Neural cell (in vitro differentiated cells): Measurements from ENCODE around the gene PLD6.

ENCODE experiments used
- CTCF ChIP-seq: fragments of 450-650 bp; IDR thresholded peaks from 2 replicates; pipeline ENCODE4 v1.5.1; 2014; ENCODE audit warnings: antibody characterized with exemption, mild to moderate bottlenecking, moderate library complexity; ENCODE audit not compliant: poor library complexity, severe bottlenecking
- EP300 ChIP-seq: fragments of 450-650 bp; conservative IDR thresholded peaks from 2 replicates; pipeline ENCODE4 v1.6.1; 2014; ENCODE audit warnings: antibody characterized with exemption, mild to moderate bottlenecking, moderate library complexity; ENCODE audit not compliant: poor library complexity, severe bottlenecking
- EZH2 ChIP-seq: fragments of 200-600, 300-800 bp; shearing (Covaris generic), sonication (generic); IDR thresholded peaks from 2 replicates; pipeline ENCODE4 v1.6.1; 2014; ENCODE audit warnings: antibody characterized with exemption, low read length, borderline replicate concordance, mild to moderate bottlenecking; ENCODE audit not compliant: insufficient read depth, poor library complexity, severe bottlenecking
- POLR2AphosphoS5 ChIP-seq: IDR thresholded peaks from 2 replicates; pipeline ENCODE4 v1.6.1; 2012
- RAD21 ChIP-seq: fragments of 450-650 bp; conservative IDR thresholded peaks from 2 replicates; pipeline ENCODE4 v1.6.1; 2014; ENCODE audit warnings: antibody characterized with exemption, mild to moderate bottlenecking, moderate library complexity
- SMC3 ChIP-seq: fragments of 450-650 bp; conservative IDR thresholded peaks from 2 replicates; pipeline ENCODE4 v1.6.1; 2014; ENCODE audit warnings: antibody characterized with exemption, mild to moderate bottlenecking, moderate library complexity; ENCODE audit not compliant: poor library complexity

GRCh38 chr17:17180141-17180603 lies 26.0 kb downstream of the PLD6 start:
- no peak for TF ChIP-seq POLR2AphosphoS5
- no peak for TF ChIP-seq RAD21
- TF ChIP-seq EZH2 = no peak
- no peak for TF ChIP-seq CTCF
- TF ChIP-seq SMC3 = no peak
- TF ChIP-seq EP300 = no peak
